Choroid plexus epithelial cell (primary cell): ENCODE data around the gene HAL.

ENCODE experiments used
- DNase-seq: peaks from one replicate; pipeline ENCODE4 v3.0.0-alpha.2; 2010; ENCODE audit warnings: low read depth
- H3K4me3 ChIP-seq: 2 replicates; pipeline ENCODE4 v1.5.1; 2011; ENCODE audit warnings: low read depth, mild to moderate bottlenecking, control low read depth, low read length, moderate library complexity
- CTCF ChIP-seq: conservative IDR thresholded peaks from 2 replicates; pipeline ENCODE4 v1.5.1; 2011; ENCODE audit warnings: low read depth, mild to moderate bottlenecking, control low read depth, inconsistent platforms, low read length, moderate library complexity

Gene HAL

GRCh38 chr12:96039516-96039915 is 43.4 kb upstream of the HAL start:
- TF ChIP-seq CTCF, result no peak
- no peak for DNase-seq
- no peak overlapping the region for H3K4me3 ChIP-seq

GRCh38 chr12:96036765-96037455 is 40.8 kb upstream of the HAL start:
- no peak for DNase-seq

GRCh38 chr12:96035283-96036236 is 39.4 kb upstream of the HAL start, which contains the start of gene LTA4H:
Gene LTA4H (minus strand): TSS chr12:96035587. CDS start chr12:96035519, 68 bp downstream.
- DNase-seq, result peak; percentile 99
- peak within 1 kb of the TSS; percentile 96 for H3K4me3 ChIP-seq
- TF ChIP-seq CTCF, result no peak

More at GRCh38 chr12:96036765-96037455, 40.8 kb upstream of the HAL start:
- no peak overlapping the region for H3K4me3 ChIP-seq
- TF ChIP-seq CTCF, result no peak

GRCh38 chr12:96034621-96035282 is 38.6 kb upstream of the HAL start:
- DNase-seq, result peak; percentile 44
- no peak for TF ChIP-seq CTCF
- H3K4me3 ChIP-seq, result peak overlapping the region; percentile 96

- no peak for TF ChIP-seq CTCF
- no peak for DNase-seq
- H3K4me3 ChIP-seq, result peak overlapping the region; percentile 96
Observed at GRCh38 chr12:96033549-96034389, 37.6 kb upstream of the HAL start.

GRCh38 chr12:96029826-96030225 is 33.7 kb upstream of the HAL start:
- no peak for DNase-seq
- TF ChIP-seq CTCF, result no peak
- no peak overlapping the region for H3K4me3 ChIP-seq
